ENCODE data around the gene NCK2. TPM values are rescaled to one million over a fixed set of nuclear protein-coding genes. Genes with fewer than 3 reads are reported as not detected.
"Not testable (repeated sequence)": the region's sequence is repeated elsewhere in the genome, so short reads cannot be mapped to it uniquely, and the experiment has no call there.

NCK2 gene
- total RNA-seq, 1 donor from 2014 or later: 51.1 TPM

DNA sequence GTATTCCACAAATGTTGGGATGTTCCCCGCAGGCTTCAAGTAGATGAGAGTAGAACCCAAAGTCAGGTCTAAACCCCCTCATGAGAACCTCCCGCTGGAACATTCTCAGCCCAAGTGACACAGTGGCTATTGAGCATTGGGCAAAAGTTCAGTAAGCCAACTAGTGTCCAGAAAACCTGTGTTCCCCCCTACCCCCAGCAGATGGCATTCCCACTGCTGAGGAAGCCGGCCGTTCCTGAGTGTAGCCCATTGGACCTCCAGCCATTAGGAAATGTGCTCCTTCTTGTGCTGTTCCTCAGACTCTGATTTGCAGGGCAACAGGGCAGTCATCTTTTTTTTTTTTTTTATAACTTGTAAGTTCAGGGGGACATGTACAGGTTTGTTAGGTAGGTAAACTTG, 152.1 kb downstream of the NCK2 start:
- DNase-seq: no peak

- DNase-seq: not testable (repeated sequence)
Observed at GRCh38 chr2:105897694-105898093, 153.0 kb downstream of the NCK2 start.

GRCh38 chr2:105903051-105903674, 158.5 kb downstream of the NCK2 start:
- no peak for DNase-seq

GRCh38 chr2:105904938-105905337, 160.2 kb downstream of the NCK2 start:
- DNase-seq: no peak

DNA sequence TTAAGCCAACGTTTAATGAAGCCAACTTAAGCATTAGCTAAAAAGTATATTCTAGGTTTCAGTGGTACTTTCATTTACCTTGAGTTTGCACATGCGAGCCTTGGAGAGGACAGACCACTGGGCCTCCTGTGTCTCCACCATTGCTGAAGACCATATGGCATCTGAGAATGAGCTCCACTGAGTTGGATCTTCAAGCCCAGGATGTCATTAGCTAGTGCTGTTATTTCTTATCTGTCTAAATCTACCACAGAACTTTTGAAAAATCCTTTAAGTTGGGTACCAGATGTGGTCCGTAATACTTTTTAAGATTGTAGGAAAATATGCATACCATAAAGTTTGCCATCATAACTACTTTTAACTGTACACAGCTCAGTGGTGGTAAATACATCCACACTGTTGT, 161.8 kb downstream of the NCK2 start:
- DNase-seq: no peak

- no peak for DNase-seq
Observed at GRCh38 chr2:105907184-105907583, 162.5 kb downstream of the NCK2 start.

GRCh38 chr2:105909215-105909614, 164.5 kb downstream of the NCK2 start:
- no peak for DNase-seq

- no peak for DNase-seq
Observed at GRCh38 chr2:105910497-105911238, 166.0 kb downstream of the NCK2 start.

DNA sequence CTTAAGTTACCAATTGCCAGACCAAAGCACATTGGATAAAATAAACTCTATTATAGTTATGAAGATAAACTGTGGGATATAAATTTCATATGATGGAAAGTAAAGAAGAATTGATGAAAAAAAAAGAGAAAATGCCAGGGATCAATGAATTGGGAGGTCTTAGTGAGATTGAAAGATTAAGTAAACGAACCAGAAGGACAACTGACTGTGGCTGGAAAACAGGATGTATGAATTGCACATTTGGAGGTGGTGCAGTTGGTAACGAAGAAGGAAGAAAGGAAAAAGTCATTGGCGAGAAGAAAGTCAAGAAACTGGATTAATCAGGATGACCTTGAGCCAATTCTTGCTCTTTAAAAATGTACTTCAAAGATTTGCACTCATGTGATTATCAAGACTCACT, 166.7 kb downstream of the NCK2 start:
- DNase-seq: no peak

DNA sequence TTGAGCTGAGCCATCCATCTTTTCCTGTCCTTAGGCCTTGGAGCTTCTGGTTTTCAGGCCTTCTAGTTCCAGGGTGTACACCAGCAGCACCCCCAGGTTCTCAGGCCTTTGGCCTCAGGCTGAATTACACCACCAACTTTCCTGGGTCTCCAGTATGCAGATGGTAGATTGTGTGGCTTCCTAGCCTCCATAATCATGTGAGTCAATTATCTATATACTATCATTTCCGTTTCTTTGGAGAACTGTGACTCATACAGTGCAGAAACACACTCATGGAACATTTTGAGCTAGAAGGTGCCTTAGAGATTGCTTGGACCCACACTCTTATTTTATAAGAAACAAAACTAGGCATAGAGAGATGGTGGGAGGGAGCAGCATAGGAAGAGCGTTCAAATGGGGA, 167.4 kb downstream of the NCK2 start:
- no peak for DNase-seq

DNA sequence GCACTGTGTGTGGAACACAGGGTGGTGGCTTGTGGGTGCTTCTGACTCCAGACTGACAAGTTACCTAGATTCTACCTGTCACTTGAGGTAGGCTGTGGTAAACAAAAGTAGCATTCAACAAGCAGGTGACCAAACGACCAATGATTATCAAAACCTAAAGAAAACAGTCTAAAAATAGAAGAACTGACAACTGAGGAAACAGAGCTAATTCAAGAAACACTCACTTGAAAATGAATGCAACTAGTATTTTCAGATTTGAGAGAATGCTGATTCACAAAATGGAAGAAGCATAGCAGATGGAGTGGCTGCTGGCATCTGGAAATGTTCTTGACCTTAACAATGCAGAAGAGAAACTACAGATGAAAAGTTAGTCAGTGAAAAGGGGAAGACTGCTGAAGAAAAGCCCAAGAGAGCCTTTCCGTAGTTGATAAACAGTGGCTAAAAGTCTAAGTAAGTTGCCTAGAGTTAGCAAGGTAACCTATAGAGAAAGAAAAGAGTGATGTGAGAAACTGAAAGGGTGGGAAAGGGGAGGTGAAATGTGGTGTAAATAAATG, 170.4 kb downstream of the NCK2 start:
- no peak for DNase-seq

DNA sequence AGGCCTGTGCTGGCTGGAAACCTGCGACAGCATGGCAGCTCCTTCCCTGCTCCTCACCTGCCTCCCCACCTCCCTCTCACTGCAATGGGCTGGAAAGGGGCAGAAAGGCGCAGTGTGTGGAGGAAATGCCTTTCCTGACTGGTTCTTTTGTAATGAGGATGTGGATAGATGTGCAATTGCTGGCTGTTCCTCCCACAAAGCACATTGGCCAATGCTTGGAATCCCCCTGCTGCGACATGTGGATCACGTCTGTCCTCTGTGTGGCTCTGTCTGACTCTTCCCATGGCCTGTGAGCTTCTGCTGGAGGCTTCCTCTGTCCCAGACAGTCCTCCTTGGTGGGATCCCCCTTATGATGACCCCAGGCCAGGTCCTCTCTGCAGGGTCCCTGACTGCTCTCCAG, 172.5 kb downstream of the NCK2 start:
- DNase-seq: no peak

DNA sequence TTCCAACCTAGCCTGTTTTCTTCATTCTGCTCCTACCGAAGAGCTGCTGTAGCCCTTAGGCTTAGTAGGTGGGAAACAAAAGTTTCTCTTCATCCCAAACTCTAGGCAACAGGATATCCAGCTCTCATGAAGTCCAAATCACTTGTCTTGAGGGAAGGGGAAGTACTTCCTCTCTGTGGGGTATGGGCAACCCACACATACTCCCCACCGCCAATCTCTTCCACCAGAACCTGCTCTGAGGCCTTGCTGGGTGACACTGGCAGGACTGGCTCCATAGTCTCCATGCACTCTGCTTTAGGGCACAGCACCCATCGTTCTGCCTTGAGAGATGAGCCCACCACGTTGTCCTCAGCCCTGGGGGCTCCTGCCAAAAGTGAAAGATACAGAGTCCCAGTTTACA, 173.0 kb downstream of the NCK2 start:
- DNase-seq: no peak

- no peak for DNase-seq
Observed at GRCh38 chr2:105919191-105919811, 174.6 kb downstream of the NCK2 start.

DNA sequence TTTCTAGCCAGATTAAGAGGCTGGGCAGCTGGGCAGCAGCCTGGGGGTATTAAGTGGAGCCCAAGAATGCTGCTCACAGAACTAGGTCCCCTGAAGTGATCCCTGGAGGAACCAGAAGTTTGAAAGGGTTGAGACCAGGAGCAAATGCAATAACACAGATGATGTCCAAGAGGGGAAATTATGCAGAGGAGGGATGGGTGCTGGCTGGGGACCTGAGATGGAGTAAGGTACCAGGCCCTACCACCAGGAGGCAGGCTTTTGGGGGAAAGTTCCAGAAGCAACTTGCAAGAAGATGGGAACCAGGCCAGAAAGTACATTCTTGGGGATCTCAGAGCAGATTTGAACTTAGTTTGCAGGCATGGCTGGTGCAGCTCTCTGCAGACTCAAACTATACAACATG, 175.1 kb downstream of the NCK2 start:
- peak; percentile 69 for DNase-seq

DNA sequence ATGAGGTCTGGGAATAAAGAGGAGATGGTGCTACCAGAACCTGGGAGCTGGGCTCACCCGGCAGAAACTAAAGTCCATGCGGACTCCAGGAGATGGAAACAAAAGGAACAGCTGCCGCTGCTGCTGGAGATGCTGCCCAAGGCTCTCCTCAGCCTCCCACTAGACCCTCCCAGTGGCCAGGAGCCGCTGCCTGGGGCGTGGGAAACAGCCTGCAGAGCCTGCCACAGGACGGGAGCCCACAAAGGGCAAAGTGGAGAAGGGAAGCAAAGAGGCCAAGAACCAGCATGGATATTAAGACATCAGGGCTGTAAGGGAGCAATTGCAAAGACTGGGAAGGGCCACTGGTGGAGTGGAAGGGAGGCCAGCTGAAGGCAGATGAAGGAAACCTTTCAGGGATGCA, 179.6 kb downstream of the NCK2 start:
- DNase-seq: no peak

- no peak for DNase-seq
Observed at GRCh38 chr2:105924932-105925331, 180.2 kb downstream of the NCK2 start.

DNA sequence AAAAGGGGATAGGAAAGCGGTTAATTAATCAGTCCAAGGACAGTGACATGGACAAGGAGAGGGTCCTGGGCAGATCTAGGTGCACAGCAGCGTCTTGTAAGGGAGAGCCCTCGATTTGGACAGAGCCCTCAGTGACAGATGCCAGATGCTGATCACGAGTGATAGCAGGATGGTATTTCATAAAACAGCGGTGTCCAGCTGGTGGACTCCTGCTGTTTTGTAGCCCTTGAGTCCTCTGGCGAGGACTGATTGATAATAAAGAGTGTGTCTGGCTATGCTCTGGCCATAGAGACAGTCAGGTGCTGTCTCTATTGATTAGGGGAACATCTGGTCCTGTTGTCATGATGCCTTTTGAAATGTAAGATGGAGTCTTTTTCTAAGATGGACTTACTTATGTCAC, 180.7 kb downstream of the NCK2 start:
- no peak for DNase-seq

GRCh38 chr2:105926960-105927678, 182.4 kb downstream of the NCK2 start:
- no peak for DNase-seq

- DNase-seq: no peak
Observed at GRCh38 chr2:105928086-105928485, 183.4 kb downstream of the NCK2 start.

- DNase-seq: peak; percentile 44
Observed at GRCh38 chr2:105928563-105928962, 183.9 kb downstream of the NCK2 start.

DNA sequence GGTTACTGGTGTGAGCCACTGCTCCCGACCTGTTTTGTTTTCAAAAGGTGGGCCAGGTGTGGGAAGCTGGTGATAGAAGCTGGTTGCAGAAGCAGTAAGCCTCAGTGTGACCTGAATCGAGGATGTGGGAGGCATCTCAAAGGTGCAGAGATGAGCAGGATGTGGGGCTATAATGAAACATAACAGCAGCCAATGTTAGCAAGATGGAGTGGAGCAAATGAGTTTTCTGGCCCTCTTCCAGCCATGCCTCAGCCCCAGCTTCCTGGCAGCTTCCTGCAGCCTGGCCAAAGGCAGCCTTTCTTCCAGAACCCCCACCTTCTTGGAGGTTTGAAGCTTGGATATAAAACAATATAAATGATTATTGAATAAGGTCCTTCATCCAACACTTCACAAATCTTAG, 184.8 kb downstream of the NCK2 start:
- peak; percentile 76 for DNase-seq

DNA sequence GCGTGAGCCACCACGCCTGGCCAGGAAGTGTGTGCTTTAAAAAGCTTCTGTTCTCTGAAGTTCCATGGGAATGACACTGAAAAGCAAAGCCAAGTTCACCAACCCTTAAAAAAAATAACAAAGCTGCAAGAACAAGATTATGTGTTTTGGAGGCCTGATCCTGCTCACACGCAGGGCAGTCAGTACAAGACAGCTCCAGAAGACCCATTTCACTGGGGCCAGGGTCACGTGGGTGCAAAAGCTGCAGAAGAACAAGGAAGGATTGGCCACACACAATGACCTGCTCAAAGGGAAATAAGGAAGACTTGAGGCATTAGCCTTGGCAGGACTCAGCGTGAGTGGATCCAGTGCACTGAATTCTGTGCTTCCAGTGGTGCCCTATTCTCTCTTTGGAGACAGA, 187.9 kb downstream of the NCK2 start:
- no peak for DNase-seq

All from dermis blood vessel endothelial cell (primary cell).